Occipital lobe (tissue), 2 donors: ENCODE data around the gene SCN3A. TPM values are rescaled to one million over a fixed set of nuclear protein-coding genes. Genes with fewer than 3 reads are reported as not detected.

ENCODE experiments used
- DNase-seq: peaks from one replicate; lab custom pipeline; 2025; lab: John Stamatoyannopoulos, UW
- total RNA-seq: library from RNA; depleted of rRNA; stranded (reverse); fragments of >200 nt; gene quantifications from one replicate; pipeline ENCODE4 v1.2.3, GENCODE V29; 2014

Gene SCN3A
- total RNA-seq, 1 donor from 2014 or later: 315 TPM

DNA sequence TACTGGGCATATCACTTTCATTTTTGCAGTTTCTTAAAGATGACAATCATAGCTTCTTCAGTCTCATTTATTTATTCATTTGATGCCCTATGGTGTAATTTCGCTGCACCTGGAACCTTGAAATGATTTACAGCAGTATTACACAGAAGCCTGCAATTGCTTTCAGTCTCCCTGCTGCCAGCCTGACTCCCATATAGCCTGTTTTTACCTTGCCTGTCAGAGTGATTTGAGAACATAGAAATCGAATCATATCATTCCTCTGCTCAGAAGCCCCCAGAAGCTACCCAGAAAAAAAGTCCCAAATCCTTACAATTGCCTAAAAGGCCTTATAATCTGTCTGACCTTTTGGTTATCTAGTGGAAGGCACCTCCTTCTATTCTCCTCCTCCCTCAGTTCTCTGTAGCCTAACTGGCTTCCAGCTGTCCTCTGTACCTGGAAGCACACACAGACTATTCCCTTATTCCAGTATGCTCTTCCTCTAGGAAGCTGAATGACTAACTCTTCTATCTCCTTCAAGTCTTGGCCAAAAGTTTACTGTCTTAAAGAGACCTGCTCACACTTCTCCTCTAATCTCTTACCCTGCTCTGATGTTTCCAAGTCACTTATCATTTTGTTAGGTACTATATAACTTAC is 12.6 kb downstream of the SCN3A start:
- no peak for DNase-seq

DNA sequence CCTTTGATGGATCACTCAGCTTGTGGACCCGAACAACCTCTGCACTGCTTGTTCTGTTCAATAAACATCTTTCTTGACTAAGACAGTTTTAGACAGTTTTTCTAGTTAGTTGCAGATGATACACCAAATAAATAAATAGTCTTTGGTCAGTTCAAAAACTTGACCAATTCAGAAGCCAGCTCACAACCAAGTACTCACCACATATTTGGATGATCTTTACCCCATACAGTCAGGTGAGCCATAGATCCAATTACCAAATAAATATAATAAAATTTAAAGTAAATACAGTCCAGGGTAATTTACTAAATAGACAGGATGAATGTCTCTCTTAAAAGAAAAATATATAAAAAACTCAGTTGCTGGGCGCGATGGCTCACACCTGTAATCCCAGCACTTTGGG is 18.2 kb downstream of the SCN3A start:
- DNase-seq: no peak

DNA sequence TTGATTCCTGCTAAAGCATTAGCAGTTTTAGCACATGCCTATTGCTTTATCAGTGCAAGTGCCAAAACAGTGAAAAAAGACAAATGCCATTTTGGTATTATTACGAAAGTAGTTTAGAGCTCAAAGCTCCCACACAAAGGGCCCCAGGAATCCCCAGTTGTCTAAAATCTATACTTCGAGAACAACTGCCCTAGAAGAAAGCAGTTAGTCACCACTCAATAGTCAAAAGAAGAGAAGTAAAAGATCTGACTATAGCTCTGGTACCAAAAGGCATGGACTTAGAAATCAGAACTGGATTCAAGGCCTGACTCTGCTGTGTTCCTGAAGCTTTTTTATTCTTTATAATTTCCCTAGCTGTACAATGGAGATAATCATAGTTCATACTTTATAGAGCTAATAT is 21.8 kb downstream of the SCN3A start:
- DNase-seq: no peak

DNA sequence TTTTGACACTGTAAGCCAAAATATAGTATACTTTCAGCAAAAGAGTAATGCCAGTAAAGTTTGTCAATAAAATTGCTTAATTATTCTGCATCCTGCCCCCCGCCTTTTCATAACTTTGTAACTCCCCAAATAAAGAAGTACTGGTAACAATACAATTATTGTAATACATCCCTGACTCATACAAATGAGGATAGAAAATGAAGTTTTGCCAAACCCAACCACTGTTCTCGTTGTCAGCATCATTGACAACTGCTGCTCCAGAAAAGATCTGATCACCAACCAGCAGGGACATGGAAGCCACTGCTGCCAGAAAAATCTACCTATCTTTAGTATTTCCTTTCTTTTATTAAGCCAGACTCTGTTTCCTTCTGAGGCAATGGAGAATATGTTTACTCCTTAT is 27.1 kb downstream of the SCN3A start:
- no peak for DNase-seq

DNA sequence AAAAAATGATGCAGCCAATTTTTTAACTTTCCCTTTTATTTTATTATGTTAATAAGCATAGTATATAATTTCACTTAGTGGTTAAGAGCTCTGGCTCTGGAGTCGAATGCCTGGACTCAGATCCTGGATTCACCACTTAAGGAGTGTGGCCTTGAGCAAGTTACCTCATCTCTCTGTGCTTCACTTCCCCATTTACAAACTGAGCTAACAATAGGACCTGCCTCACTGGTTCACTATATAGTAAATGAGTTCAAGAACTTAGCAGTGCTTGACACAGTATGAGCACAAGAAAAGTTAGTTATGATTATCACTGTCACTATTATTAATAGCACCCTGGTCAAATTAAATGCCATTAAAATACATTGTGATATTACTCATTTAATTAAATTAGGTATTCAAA is 30.6 kb downstream of the SCN3A start:
- DNase-seq: no peak

DNA sequence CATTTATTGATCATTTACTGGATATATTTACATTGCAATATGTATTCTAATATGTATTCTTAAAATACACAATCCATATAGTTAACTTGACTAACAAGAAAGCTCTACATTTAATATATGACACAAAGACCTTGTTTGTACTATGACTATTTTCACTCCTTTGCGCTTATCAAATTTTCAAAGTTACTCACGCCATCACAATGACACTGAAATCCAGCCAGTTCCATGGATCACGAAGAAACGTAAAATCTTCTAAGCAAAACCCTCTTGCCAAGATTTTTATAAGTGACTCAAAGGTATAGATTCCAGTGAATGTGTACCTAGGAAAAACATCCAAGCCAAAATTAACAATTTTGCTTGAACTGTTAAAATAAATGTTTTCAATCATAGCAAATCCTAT is 39.6 kb downstream of the SCN3A start:
- DNase-seq: no peak

DNA sequence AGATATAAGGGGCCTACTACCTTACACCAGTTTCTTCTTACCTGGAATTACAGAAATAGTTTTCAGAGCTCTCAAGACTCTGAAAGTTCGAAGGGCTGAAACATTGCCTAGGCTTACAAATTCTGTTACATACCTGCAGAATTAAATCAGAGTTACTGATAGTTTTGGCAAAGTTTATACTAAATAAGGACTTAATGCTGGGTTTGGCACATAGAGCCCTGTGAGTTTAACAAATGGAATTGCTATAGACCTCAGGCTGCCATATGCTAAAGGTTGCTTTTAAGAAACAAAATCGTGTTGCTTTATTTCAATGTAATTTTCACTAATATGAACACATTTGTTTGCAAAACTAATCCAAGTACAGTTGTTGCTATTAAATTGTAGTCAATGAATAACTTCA is 40.1 kb downstream of the SCN3A start:
- DNase-seq: no peak

DNA sequence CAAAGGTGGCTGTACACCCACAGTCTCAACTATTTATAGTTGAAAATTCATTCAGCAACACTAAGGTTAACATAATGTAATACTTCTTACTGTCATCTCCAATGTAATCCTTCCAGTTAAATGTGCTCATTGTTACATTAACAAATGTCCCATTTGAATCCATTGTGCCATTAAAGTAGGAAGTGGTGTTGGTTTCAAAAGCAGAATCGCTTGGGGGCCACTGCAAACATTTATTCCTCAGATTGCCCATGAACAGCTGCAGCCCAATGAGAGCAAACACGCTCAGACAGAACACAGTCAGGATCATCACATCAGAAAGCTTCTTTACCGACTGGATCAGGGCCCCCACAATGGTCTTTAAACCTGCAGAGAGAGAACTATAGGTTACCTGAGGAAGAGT is 41.4 kb downstream of the SCN3A start:
- no peak for DNase-seq

DNA sequence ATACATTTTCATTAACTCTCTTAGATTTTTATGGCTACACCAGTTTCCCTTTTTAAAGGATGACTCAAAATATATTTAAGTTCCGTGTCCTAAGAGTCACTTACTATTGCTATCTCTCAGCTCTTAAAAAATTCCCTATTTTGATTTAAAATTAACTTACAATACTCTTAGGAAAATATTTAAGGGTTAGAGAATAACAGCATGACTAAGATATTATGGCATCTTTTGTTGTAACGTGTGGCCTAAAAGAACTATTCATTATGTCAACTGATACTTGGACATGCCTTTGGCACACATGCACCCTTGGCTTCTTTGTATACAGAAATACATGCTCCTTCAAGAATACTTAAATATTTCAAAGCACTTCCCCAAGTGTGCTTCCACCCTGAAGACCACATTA is 42.3 kb downstream of the SCN3A start:
- no peak for DNase-seq

DNA sequence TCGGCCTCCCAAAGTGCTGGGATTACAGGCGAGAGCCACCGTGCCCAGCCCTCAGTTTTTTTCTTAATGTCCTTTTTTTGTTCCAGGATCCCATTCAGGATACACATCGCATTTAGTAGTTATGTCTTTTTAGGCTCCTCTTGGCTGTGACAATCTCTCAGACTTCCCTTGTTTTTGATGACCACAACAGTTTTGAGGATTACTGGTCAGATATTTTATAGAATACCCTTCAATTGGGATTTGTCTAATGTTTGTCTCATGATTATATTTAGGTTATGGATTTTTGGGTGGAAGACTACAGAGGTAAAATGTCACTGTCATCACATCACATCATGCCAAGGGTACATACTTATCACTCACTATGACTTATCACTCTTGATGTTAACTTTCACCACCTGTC is 46.7 kb downstream of the SCN3A start:
- DNase-seq: no peak

DNA sequence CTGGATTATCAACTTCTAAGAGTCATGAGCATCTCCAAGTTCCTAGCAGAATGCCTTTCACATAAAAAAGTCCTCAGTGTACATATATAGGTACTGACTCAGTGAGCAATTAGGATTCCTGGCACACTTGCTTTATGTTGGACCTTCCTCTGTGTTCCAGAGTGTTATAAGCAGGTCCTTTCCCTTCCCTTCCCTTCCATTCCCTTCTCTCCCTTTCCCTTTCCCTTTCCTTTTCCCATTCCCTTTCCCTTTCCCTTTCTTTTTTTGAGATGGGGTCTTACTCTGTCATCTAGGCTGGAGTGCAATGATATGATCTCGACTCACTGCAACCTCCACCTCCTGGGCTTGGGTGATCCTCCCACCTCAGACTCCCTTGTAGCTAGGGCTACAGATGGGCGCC is 48.7 kb downstream of the SCN3A start:
- DNase-seq: no peak

DNA sequence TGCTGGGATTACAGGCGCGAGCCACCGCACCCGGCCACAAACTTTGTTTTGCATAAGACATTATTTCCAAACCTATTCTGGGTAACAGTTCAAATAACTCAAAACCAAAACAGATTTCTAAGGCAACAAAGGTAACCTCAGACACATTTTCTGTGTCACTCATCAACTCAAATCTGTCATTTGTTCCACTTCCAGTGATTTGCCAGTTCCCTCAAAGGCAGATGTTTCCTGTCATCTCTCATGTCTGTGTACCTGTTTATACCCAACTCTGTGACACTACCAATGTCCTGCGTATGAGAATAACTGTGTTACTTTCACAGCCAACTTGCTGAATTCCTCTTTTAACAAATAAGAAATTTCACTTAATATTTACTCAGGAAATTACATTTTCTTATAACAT is 54.4 kb downstream of the SCN3A start:
- no peak for DNase-seq

DNA sequence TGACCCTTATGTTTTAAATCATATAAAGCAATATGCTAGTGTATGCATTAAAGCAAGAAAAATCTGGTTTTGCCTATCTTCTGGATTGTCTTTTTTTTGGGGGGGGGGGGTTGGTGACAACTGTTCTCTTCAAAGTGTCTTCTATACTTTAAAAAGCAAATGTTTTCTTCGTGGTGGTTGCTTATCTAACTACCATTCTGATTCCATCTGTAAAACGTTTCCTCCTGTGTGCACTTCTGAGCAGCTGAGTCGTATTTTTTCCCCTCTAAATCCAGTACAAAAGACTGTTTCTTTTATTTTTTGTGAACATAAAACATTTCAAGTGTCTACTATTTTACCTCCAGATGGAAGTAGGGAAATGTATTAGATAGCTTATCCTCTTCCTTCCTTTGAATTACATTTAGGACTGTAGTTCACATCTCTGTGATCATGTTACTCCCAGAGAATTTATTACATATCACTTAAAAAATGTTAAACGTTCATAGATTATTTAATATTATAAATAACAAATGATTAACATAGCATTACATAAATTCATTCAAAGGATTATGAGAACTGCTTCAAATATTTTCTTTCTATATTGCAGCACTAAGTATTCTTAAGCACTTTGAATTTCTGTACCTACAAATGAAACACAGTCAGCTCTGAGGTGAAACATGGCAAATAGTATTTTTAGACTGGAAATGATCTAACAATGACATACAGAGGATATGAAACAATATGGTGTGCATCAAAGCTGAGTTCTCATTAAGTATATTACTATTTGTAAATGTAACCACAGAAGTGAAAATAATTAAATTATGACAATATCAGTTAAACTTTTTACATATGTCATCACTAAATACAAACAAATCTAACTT is 56.4 kb downstream of the SCN3A start:
- no peak for DNase-seq

DNA sequence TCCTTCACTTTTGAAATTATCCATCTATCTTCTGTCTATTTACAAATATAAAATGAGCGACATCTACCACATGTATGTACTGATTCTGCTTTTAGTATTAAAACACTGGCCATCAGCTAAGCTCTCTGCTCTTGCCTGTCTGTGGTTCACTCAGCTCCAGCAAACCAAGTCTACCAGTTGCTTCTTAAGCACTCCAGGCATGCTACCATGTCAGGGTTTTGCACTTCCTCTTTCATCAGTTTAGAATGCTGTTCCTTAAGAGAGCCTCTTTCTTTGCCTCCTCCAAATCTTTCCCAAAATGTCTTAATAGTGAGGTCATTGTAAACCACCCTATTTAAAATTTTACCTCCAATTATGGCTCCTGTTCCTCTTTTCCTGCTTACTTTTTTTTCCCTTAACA is 59.5 kb downstream of the SCN3A start:
- no peak for DNase-seq

DNA sequence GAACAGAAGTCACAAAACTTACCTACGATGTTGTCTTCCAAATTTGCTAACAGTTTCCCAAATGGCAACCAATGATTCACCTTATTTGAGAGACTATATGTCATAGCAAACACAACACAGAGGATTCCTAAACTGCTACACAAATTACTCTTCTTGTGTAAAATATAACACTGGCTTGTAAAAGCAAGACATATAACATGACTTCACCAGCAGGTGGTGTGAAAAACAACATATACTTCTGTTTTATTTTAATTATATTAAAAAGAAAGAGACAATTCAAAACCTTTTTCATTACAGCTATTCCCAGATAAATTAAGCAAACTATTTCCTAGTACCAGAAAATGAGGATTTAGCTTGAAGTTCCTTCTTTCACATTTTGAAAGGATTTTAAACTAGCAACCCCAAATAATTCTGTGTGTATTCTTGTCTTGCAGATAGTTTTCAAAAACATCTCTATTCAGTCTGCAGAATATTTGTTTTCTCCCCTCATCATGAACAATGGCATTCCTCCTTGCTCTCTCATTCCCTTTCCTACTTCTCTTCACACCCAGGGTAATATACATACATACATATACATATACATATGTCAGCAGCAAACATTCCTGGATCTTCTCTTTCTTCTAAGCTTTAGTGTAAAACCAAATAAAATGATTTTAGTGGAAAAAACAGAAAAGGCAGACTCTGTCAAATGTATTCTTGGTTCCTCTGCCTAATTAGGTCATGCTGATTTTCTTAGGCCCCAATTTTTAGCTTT is 62.1 kb downstream of the SCN3A start:
- no peak for DNase-seq

DNA sequence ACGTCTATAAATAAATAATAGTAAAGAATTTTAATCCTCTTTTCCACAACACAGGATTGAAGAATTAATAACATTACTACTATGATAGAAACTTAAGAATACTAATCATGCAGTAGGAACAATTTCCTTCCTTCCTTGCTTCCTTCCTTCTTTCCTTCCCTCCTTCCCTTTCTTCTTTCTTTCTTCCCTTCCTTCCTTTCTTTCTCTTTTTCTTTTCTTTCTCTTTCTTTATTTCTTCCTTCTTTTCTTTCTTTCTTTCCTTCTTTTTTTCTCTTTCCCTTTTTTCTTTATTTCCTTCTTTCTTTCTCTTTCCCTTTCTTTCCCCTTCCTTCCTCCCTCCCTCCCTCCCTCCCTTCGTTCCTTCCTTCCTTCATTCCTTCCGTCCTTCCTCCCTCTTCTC is 77.6 kb downstream of the SCN3A start:
- DNase-seq: no peak

DNA sequence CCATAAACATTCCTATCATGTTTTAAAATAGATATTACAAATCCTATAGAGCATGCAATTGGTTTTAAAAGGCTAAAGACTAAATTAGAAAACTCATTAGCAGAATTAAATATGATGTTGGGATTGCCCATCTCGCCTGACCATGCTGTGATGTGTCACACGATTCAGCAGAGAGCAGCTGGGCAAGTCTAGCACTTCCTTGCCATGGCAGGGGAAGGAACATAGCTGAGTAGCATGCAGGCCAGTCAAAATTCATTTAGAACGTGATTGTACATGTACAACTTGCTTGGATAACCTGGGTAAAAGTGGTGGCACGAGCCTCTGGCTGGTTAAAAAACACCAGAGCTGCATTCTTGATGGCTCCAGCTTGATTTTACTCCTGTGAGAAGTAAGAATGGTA is 81.3 kb downstream of the SCN3A start:
- no peak for DNase-seq

DNA sequence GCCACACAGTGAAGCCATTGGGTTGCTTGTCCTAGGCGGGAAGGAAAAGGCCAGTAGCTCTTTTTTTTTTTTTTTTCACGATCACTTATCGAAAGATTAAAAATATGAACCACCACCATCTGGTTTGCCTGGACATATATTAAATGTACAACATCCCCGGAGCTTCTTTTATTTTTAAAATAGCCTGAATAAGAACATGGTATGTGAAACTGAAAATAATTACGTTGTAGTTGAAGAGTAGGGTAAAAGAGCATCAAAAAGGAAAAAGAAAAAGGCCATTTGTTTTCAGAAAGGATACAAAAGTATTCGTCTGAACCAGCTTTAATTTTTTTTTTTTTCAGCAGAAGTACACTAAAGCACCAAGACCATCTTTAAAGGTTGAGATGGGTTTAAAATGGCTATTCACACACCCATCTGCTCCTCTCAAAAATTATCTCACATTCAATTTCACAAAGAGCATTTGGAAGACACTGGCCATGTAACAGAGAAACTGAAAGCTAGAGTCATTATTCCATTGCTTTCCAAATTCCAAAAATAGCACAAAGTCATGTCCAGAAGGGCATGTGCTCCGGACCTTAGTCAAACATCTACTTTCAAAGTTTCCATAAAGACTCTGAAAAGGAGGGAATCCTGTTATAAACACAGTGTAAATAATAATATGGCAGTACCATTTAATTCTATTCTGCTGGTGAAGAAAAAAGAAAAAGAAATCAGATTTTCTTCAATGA is 82.9 kb downstream of the SCN3A start:
- no peak for DNase-seq

DNA sequence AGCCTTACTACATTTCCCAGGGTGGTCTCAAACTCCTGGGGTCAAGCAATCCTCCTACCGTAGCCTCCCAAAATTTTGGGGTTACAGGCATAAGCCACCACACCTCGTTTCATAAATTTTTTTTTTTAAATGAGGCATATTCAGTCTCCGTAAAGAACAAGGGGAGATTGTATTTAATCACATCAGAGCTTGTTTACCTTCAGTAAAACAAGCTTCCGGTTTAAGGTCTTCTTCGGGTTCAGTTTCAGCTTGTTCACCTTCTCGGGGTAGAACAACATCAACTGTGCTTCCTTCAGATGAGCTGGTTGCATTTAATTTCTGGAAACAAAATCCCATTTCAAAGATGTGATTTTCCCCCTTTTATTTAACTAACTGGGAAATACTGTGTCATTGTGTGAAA is 88.6 kb downstream of the SCN3A start:
- no peak for DNase-seq

DNA sequence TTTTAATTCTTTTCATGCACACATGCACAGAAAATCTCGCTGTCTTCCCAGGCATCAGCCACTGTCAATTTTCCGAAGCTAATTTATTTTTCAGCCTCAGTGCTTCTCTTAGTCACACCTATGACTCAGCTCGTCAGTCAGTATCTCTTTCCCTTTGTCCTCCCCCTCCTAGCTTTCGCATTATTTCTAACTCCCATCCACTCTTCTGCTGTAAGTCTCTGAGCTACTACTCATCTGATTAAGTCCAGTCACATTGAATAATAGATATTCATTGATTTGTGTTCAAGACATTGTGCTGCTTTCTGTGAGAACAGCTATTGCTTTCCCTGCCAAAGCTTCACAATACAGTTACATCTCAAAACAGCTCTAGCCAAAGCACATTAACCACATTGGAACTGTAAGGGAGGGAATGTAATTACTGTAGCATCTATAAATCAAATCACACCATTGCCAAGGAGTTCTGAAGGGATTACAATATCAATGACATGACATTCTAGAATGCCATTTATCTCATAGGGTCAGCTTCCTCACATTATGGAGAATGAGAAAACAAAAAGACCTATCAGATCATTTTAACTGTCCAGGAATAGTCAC is 89.4 kb downstream of the SCN3A start:
- DNase-seq: no peak

DNA sequence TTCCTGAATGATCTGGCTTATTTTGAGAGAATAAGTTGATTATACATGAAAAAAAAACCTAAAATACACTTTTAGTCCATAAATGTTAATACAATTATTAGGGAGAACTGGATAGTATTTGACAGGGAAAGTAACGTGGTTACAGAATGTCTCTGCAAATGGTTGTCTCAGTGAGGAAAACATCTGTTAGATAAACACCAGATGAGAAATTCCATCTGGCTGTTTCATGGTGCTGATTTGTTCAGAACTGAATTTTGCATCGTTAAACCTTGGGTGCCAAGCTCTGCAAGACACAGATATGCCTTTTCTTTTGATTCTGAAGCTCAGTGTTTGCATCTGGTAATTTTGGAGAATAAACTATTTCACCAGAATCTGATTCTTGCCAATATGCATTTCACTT is 90.4 kb downstream of the SCN3A start:
- DNase-seq: no peak

DNA sequence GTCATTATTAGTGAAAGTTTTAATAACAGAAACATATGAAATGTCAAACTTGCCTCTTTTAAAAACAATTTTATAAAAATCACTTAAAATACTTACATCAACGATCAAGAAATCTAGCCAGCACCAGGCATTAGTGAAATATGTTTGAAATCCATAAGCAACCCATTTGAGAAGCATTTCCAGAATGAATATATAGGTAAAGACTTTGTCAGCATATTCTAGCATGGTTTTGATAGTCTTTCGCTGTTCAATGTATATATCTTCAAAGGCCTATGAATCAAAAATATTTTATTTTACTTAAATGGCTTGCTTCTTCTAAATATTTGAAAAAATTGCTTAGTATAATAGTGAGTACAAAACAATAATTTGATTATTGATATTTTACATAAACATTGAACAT is 91.1 kb downstream of the SCN3A start:
- no peak for DNase-seq
